OCI-LY3 (cell line): ENCODE data around the gene MYL3.

Experiments used
- EZH2phosphoT487 ChIP-seq: fragments of 200-600 bp; shearing (Covaris generic); IDR thresholded peaks from 2 replicates; pipeline ENCODE4 v1.6.1; 2018; ENCODE audit warnings: antibody characterized with exemption, mixed run types, low read depth
- TF ChIP-seq, protein P1 (sequence below): fragments of 200-600, 300-600 bp; sonication (generic); IDR thresholded peaks from 2 replicates; pipeline ENCODE4 v1.5.1; 2014; ENCODE audit warnings: antibody characterized with exemption, low read length, low read depth

DNA sequence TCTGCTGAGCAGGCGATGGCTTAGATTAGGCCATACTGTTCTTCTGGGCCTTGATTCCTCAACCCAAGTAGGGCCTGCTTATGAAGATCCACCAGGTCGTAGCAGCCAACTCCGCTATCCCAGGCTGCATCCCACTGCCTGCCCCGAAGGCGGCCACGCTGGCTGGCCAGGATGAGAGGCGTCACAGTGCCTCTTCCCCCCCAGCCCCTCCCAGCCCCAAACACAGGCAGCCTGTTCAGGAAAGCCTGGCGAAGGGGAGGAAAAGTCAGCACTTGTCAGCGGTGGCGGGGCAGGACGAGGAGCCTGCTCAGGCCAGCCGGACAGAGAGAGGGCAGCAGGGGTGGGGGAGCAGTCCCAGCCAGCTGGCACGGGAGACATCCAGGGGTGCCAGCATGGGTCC is 25.5 kb upstream of the MYL3 start:
- TF ChIP-seq, protein P1, sequence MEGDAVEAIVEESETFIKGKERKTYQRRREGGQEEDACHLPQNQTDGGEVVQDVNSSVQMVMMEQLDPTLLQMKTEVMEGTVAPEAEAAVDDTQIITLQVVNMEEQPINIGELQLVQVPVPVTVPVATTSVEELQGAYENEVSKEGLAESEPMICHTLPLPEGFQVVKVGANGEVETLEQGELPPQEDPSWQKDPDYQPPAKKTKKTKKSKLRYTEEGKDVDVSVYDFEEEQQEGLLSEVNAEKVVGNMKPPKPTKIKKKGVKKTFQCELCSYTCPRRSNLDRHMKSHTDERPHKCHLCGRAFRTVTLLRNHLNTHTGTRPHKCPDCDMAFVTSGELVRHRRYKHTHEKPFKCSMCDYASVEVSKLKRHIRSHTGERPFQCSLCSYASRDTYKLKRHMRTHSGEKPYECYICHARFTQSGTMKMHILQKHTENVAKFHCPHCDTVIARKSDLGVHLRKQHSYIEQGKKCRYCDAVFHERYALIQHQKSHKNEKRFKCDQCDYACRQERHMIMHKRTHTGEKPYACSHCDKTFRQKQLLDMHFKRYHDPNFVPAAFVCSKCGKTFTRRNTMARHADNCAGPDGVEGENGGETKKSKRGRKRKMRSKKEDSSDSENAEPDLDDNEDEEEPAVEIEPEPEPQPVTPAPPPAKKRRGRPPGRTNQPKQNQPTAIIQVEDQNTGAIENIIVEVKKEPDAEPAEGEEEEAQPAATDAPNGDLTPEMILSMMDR = no peak
- TF ChIP-seq EZH2phosphoT487 = no peak
